ENCODE data around the gene CADPS2. TPM values are rescaled to one million over a fixed set of nuclear protein-coding genes. Genes with fewer than 3 reads are reported as not detected.

The CADPS2 gene
- total and polyA plus RNA-seq, 2 of the 4 experiments (the other 2 are of a cell fraction), result 0.10 to 0.54 TPM

DNA sequence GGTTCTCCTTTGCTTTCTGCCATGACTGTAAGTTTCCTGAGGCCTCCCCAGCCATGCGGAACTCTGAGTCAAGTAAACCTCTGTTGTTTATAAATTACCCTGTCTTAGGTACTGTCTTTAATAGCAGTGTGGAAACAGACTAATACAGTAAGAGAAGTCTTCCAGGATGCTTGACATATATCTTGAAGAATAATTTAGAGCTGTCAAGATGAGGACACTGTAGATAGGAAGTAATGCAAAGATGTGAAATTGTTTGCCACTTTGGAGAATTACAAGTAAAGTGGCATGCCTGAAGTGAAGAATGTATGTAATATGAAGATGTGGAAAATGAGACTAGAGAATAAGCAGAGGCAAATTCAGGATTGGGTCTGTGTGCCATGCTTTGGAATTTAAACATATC is 2.9 kb upstream of the CADPS2 start:
- no peak overlapping the region for H2AK5ac ChIP-seq (ENCODE audit: low read depth, low read length)
- no peak overlapping the region for H3K27ac ChIP-seq (ENCODE audit: insufficient read depth, low read length)
- no peak overlapping the region for H3K23ac ChIP-seq (ENCODE audit: low read depth, low read length)
- ChIA-PET POLR2A (ENCODE audit: unreplicated experiment) (no interaction called here), CTCF (no interaction called here)
- no peak overlapping the region for H3K56ac ChIP-seq (ENCODE audit: extremely low read depth, insufficient read depth, low read length)
- no peak overlapping the region for H2AFZ ChIP-seq (replicated peaks; ENCODE audit: low read length, poor library complexity)
- no peak overlapping the region for H4K91ac ChIP-seq (ENCODE audit: insufficient read depth, low read depth, low read length)
- H3K14ac ChIP-seq (replicated peaks; ENCODE audit: low read depth, low read length), result no peak overlapping the region
- H3K27me3 ChIP-seq (ENCODE audit: control insufficient read depth, insufficient read depth, low read length), result peaks cover 4% of the 10 kb centered on the region; the same call in 1 of the 2 replicates
- ATAC-seq (ENCODE audit: low read depth), result no peak
- dilution Hi-C loops (cut with HindIII; ENCODE audit: low sequenced_read_pairs, unreplicated experiment), result no loop called here
- H3K4me1 ChIP-seq (ENCODE audit: control insufficient read depth, insufficient read depth, low read length), result no peaks in the 10 kb centered on the region
- H3K9ac ChIP-seq (ENCODE audit: low read depth, low read length), result no peak overlapping the region
- no peak overlapping the region for H4K8ac ChIP-seq (ENCODE audit: low read depth in 2 of 2, low read length in 2 of 2)
- H3K4me2 ChIP-seq (ENCODE audit: low read depth, low read length), result no peak overlapping the region
- no peak overlapping the region for H3K18ac ChIP-seq (ENCODE audit: low read depth, low read length)
- no peak overlapping the region for H2AK9ac ChIP-seq (replicated peaks; ENCODE audit: low read depth, low read length, poor library complexity)
- no peaks in the 10 kb centered on the region for H3K9me3 ChIP-seq (ENCODE audit: control insufficient read depth, insufficient read depth, low read length)
- H2BK15ac ChIP-seq (ENCODE audit: low read depth, low read length), result no peak overlapping the region
- H3K9me1 ChIP-seq (ENCODE audit: insufficient read depth, low read length), result no peaks in the 10 kb centered on the region
- no peak for DNase-seq
- in situ Hi-C loops (cut with MboI; ENCODE audit: low sequenced_read_pairs), result no loop called here
- H2BK5ac ChIP-seq (ENCODE audit: low read depth, low read length, poor library complexity, severe bottlenecking), result no peak overlapping the region
- no peak overlapping the region for H3K4ac ChIP-seq (ENCODE audit: low read depth, low read length)
- H4K20me1 ChIP-seq (ENCODE audit: insufficient read depth, low read length), result no peaks in the 10 kb centered on the region
- TF ChIP-seq SMC3 (IDR thresholded peaks at IDR 0.05; ENCODE audit: low read depth, low read length), result no peak
- no peak for TF ChIP-seq RAD21 (IDR thresholded peaks at IDR 0.05; ENCODE audit: low read length)
- TF ChIP-seq MXI1 (IDR thresholded peaks at IDR 0.05; ENCODE audit: borderline replicate concordance, low read depth, low read length), result no peak
- no peak for TF ChIP-seq RFX5 (IDR thresholded peaks at IDR 0.05; ENCODE audit: low read depth, low read length)
- no peak for TF ChIP-seq BHLHE40 (IDR thresholded peaks at IDR 0.05; ENCODE audit: low read depth, low read length)
- TF ChIP-seq CHD1 (IDR thresholded peaks at IDR 0.05; ENCODE audit: low read depth, low read length), result no peak
- no peak for TF ChIP-seq RCOR1 (IDR thresholded peaks at IDR 0.05; ENCODE audit: insufficient replicate concordance, low read length)
- TF ChIP-seq, protein P1, sequence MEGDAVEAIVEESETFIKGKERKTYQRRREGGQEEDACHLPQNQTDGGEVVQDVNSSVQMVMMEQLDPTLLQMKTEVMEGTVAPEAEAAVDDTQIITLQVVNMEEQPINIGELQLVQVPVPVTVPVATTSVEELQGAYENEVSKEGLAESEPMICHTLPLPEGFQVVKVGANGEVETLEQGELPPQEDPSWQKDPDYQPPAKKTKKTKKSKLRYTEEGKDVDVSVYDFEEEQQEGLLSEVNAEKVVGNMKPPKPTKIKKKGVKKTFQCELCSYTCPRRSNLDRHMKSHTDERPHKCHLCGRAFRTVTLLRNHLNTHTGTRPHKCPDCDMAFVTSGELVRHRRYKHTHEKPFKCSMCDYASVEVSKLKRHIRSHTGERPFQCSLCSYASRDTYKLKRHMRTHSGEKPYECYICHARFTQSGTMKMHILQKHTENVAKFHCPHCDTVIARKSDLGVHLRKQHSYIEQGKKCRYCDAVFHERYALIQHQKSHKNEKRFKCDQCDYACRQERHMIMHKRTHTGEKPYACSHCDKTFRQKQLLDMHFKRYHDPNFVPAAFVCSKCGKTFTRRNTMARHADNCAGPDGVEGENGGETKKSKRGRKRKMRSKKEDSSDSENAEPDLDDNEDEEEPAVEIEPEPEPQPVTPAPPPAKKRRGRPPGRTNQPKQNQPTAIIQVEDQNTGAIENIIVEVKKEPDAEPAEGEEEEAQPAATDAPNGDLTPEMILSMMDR (conservative IDR thresholded peaks at IDR 0.05; ENCODE audit: low read depth, low read length), result no peak
- TF ChIP-seq, protein P2, sequence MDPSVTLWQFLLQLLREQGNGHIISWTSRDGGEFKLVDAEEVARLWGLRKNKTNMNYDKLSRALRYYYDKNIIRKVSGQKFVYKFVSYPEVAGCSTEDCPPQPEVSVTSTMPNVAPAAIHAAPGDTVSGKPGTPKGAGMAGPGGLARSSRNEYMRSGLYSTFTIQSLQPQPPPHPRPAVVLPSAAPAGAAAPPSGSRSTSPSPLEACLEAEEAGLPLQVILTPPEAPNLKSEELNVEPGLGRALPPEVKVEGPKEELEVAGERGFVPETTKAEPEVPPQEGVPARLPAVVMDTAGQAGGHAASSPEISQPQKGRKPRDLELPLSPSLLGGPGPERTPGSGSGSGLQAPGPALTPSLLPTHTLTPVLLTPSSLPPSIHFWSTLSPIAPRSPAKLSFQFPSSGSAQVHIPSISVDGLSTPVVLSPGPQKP (IDR thresholded peaks at IDR 0.05; ENCODE audit: borderline replicate concordance, low read depth, low read length), result no peak
- H3K36me3 ChIP-seq (ENCODE audit: control insufficient read depth, insufficient read depth, low read length), result no peaks in the 10 kb centered on the region
- no peak overlapping the region for H4K5ac ChIP-seq (ENCODE audit: low read depth, low read length)
- H3K79me1 ChIP-seq (ENCODE audit: low read depth in 1 of 2, low read length in 2 of 2), result no peaks in the 10 kb centered on the region
- H3K4me3 ChIP-seq (ENCODE audit: insufficient read depth, low read depth, low read length), result no peak overlapping the region
- no peak overlapping the region for H2BK20ac ChIP-seq (ENCODE audit: low read depth, low read length)
- WGBS, 2 experiments (ENCODE audit: extremely low coverage in 2 of 2, insufficient read length in 1 of 2), result no CpG with 5 or more reads among the region's 1 CpG
- no TSS peak for BruUV-seq (replicated peaks)
- intact Hi-C loops (cut with micrococcal nuclease), result no loop called here
- H2BK120ac ChIP-seq (ENCODE audit: low read depth, low read length), result no peak overlapping the region
